ENCODE results near the gene MYO6.

- TF ChIP-seq, protein P1, sequence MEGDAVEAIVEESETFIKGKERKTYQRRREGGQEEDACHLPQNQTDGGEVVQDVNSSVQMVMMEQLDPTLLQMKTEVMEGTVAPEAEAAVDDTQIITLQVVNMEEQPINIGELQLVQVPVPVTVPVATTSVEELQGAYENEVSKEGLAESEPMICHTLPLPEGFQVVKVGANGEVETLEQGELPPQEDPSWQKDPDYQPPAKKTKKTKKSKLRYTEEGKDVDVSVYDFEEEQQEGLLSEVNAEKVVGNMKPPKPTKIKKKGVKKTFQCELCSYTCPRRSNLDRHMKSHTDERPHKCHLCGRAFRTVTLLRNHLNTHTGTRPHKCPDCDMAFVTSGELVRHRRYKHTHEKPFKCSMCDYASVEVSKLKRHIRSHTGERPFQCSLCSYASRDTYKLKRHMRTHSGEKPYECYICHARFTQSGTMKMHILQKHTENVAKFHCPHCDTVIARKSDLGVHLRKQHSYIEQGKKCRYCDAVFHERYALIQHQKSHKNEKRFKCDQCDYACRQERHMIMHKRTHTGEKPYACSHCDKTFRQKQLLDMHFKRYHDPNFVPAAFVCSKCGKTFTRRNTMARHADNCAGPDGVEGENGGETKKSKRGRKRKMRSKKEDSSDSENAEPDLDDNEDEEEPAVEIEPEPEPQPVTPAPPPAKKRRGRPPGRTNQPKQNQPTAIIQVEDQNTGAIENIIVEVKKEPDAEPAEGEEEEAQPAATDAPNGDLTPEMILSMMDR (IDR thresholded peaks at IDR 0.05): no peak
- no peak for TF ChIP-seq ZFX (IDR thresholded peaks at IDR 0.05; ENCODE audit: borderline replicate concordance)
Observed at GRCh38 chr6:75842732-75843131, 93.7 kb downstream of the MYO6 start.

Data from 22Rv1 (cell line).